HG03097 (cell line): ENCODE measurements around the gene STAC3.

Source experiments
- ATAC-seq: cut with Tn5 transposase; IDR thresholded peaks from one replicate; pipeline ENCODE4 v1.9.1; 2021; ENCODE audit not compliant: unreplicated experiment, low FRiP score

Gene STAC3

GRCh38 chr12:57198329-57198728, 52.7 kb downstream of the STAC3 start:
- ATAC-seq = no peak

- no peak for ATAC-seq
Measured at GRCh38 chr12:57196956-57197355, 54.0 kb downstream of the STAC3 start.

- ATAC-seq = no peak
Measured at GRCh38 chr12:57196439-57196838, 54.5 kb downstream of the STAC3 start.

GRCh38 chr12:57195611-57196371, 55.2 kb downstream of the STAC3 start:
- ATAC-seq = no peak

- ATAC-seq = no peak
Measured at GRCh38 chr12:57195186-57195585, 55.8 kb downstream of the STAC3 start.

- ATAC-seq = no peak
Measured at GRCh38 chr12:57194253-57194652, 56.7 kb downstream of the STAC3 start.

- no peak for ATAC-seq
Measured at GRCh38 chr12:57193706-57194245, 57.2 kb downstream of the STAC3 start.
